ENCODE results near the gene GALNT12.

GALNT12 gene

GRCh38 chr9:98860871-98861293 is 53.4 kb downstream of the GALNT12 start:
- no peak for DNase-seq (ENCODE audit: low read depth)

DNA sequence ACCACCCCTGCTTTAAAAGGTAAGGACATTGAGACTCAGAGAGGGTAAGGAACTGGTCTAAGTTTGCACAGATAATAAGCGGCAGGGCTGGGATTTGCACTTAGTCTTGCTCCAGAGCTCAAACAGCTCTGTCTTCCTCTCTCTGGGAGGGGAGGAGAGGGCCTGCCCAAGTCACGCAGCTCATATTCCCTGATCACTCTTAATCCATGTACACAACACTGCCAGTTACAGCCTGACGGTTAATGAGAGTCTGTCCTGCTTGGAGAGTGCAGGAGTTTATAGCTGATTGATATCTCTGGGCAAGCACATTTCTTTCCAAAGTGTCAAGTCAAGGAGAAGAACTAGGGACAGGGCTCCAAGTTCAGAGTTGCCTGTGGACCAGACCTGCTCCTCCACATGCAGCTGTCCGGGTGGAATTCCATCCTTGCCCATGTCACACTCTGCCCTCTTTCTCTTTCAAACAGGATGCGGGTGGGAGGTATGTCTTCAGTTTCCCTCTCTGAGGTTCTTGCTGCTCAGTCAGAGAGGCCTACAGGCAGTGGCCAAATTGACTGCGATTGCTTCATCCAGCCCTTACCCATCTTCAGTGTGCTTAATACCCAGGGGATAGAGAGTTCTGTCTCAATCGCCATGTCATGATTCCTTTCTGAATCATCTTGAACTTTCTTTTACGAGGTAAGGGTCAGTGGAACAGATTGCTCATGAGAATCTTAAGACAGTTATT is 54.5 kb downstream of the GALNT12 start:
- DNase-seq (ENCODE audit: low read depth) = no peak

DNA sequence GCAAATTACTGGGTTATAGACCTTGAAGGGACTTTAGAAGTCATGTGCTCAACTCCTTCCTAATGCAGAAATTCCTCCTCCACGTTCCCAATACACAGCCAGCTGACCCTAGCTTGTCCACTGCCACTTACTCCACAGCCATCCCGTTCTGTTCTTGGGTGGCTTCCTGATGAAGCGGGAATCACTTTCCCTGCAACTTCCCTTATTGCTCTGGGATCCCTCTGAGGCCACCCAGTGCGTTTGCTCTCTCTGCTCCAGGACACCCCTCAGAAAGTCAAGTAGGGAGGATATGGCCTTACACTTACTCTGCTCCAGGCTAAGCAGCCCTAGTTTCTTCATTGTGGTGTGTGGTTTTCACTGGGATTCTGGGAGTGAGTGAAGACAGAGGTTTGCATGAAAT is 55.5 kb downstream of the GALNT12 start:
- DNase-seq (ENCODE audit: low read depth) = no peak

GRCh38 chr9:98864281-98865174 is 57.1 kb downstream of the GALNT12 start:
- no peak for DNase-seq (ENCODE audit: low read depth)

GRCh38 chr9:98865284-98865875 is 57.9 kb downstream of the GALNT12 start:
- no peak for DNase-seq (ENCODE audit: low read depth)

DNA sequence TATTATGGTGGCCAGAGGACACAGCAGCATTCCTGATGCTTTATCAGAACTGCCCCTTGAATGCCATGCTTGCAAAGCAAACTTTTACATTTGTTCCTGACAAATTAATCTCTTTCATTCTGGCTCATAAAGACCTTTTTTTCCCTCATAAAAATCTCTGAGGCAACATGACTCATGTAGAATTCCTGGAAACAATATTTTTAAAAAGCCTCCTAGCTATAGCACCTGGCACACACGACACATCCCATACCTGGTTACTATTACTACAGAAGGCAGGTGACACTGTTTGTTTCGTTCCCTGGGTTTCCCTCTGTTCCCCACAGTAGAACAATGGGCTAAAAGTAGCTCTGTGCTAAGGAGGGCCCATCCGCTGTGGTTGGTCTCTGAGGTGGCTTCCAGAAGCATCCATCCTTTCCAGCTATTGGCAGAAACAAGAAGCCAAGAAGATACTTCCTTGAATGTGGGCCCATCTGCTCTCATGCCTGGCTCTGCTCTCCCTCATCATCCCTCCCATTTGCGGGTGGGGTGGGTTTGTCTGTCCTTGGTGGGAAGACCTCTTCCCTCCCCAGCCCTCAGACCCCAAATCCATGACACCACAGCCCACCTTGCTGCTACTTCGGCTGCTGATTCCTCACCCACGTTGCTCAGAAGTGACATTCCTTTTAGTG is 59.1 kb downstream of the GALNT12 start:
- no peak for DNase-seq (ENCODE audit: low read depth)

GRCh38 chr9:98867103-98867428 is 59.6 kb downstream of the GALNT12 start:
- no peak for DNase-seq (ENCODE audit: low read depth)

- DNase-seq (ENCODE audit: low read depth) = peak; percentile 68
Observed at GRCh38 chr9:98867429-98868168, 60.1 kb downstream of the GALNT12 start.

DNA sequence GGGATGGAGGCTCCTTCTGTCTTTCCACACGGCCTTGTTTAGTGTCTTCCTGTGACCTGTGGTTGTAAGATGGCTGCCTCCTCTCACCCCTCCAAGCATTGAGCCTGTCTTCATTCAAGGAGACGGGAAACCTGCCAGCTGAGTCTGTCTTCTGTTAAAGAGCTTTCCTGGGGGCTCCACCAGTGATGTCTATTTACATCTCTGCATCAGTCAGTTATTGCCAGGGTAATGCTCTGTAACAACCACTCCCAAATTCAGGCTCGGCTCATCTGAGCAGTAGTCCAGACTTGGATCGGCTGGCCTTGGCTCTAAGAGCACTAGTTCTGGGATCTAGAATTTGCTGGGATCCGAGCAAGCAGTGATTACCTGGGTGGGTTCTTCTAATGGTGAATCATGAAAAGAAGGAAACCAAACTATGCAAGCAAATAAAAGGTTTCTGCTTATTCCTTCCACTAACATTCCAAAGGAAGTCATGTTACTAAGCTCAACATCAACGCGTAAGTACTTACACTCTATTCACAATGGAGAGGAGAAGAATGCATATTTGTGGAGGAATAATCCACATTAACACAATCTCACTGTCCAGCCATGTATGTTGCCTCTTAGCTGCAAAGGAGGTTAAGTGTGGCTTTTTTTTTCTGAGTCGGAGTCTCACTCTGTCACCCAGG is 61.7 kb downstream of the GALNT12 start:
- DNase-seq (ENCODE audit: low read depth) = no peak

GRCh38 chr9:98869866-98870265 is 62.4 kb downstream of the GALNT12 start:
- no peak for DNase-seq (ENCODE audit: low read depth)

- no peak for DNase-seq (ENCODE audit: low read depth)
Observed at GRCh38 chr9:98870782-98871557, 63.5 kb downstream of the GALNT12 start.

GRCh38 chr9:98871558-98872065 is 64.1 kb downstream of the GALNT12 start:
- DNase-seq (ENCODE audit: low read depth) = no peak

GRCh38 chr9:98873526-98873925 is 66.1 kb downstream of the GALNT12 start:
- DNase-seq (ENCODE audit: low read depth) = no peak

GRCh38 chr9:98873951-98874371 is 66.5 kb downstream of the GALNT12 start:
- DNase-seq (ENCODE audit: low read depth) = no peak

DNA sequence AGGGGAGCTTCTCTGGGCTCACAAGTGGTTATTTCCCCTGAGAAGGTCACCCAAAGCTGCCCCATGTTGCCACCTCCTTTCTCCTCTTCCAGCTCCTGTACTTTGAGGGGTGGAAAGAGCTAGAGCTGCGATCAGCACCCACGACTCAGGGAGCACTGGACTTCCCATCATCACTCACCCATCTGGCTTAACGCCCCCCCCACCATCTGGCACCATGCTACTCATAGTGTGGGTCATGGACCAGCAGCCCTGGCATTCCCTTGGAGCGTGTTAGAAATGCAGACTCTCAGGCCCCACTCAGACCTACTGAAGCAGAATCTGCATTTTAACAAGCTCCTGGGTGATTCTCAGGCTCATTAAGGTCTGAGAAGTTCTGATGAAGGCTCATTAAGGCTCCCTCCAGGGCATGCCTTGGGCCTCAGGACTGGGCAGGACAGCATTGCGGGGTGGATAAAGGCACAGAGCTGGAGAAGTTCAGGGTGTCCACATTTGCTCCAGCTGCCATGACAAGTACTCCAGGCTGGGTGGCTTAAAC is 67.3 kb downstream of the GALNT12 start:
- no peak for DNase-seq (ENCODE audit: low read depth)

- DNase-seq (ENCODE audit: low read depth) = no peak
Observed at GRCh38 chr9:98875536-98875935, 68.1 kb downstream of the GALNT12 start.

GRCh38 chr9:98877311-98877710 is 69.8 kb downstream of the GALNT12 start:
- DNase-seq (ENCODE audit: low read depth) = no peak

GRCh38 chr9:98879094-98879962 is 71.9 kb downstream of the GALNT12 start:
- DNase-seq (ENCODE audit: low read depth) = no peak

- DNase-seq (ENCODE audit: low read depth) = no peak
Observed at GRCh38 chr9:98879963-98880310, 72.5 kb downstream of the GALNT12 start.

Data from CMK (cell line).